PC-9 (cell line): ENCODE data around the gene GALNT14. TPM values are rescaled to one million over a fixed set of nuclear protein-coding genes. Genes with fewer than 3 reads are reported as not detected.

Experiments used
- BruUV-seq: library from RNA; stranded (reverse); fragments of 400-500 nt; replicated peaks from 2 replicates; lab custom pipeline; 2021; lab: Mats Ljungman, UMichigan
- CTCF ChIA-PET: fragments of 300-600 bp; sonication (Branson Sonifier 250); formaldehyde crosslinking; loops from one replicate; lab custom pipeline; 2022; ENCODE audit warnings: antibody characterized with exemption; lab: Charles Lee
- POLR2A ChIA-PET: fragments of 300-600 bp; sonication (Branson Sonifier 250); formaldehyde crosslinking; loops from one replicate; lab custom pipeline; 2022; ENCODE audit warnings: antibody characterized with exemption; ENCODE audit not compliant: unreplicated experiment; lab: Charles Lee
- DNase-seq, 2 experiments: peaks; one replicate each; pipeline versions ENCODE4 v3.0.0 to v3.0.0-alpha.2; 2015 to 2022; ENCODE audit warnings: mixed read lengths in 1 of 2
- H2AFZ ChIP-seq: fragments of 200-600 bp; sonication (generic); 2 replicates; pipeline ENCODE4 v1.8.1; 2017; ENCODE audit warnings: antibody characterized with exemption
- H3F3A ChIP-seq: fragments of 200-600 bp; sonication (generic); 2 replicates; pipeline ENCODE4 v1.8.1; 2017; ENCODE audit warnings: antibody characterized with exemption, mild to moderate bottlenecking, low read depth; ENCODE audit not compliant: insufficient read depth
- H3K27ac ChIP-seq: fragments of 200-600 bp; sonication (generic); 2 replicates; pipeline ENCODE4 v1.6.1; 2016; ENCODE audit warnings: mixed run types
- H3K27me3 ChIP-seq: fragments of 200-600 bp; sonication (generic); 2 replicates; pipeline ENCODE4 v1.6.1; 2016; ENCODE audit warnings: low read depth, mixed run types; ENCODE audit not compliant: insufficient read depth
- H3K36me3 ChIP-seq: fragments of 200-600 bp; sonication (generic); 2 replicates; pipeline ENCODE4 v1.6.1; 2016; ENCODE audit warnings: low read depth, mixed run types
- H3K4me1 ChIP-seq: fragments of 200-600 bp; sonication (generic); replicated peaks from 2 replicates; pipeline ENCODE4 v1.6.1; 2016; ENCODE audit warnings: mixed run types; ENCODE audit not compliant: insufficient read depth
- H3K4me2 ChIP-seq: fragments of 200-600 bp; sonication (generic); 2 replicates; pipeline ENCODE4 v1.6.1; 2017; ENCODE audit warnings: mixed run types
- H3K4me3 ChIP-seq: fragments of 200-600 bp; sonication (generic); 2 replicates; pipeline ENCODE4 v1.6.1; 2016; ENCODE audit warnings: mixed run types
- H3K79me2 ChIP-seq: fragments of 200-600 bp; sonication (generic); 2 replicates; pipeline ENCODE4 v1.6.1; 2017; ENCODE audit warnings: low read depth, mixed run types
- H3K9me2 ChIP-seq: fragments of 200-600 bp; sonication (generic); 2 replicates; pipeline ENCODE4 v1.8.1; 2017; ENCODE audit warnings: mild to moderate bottlenecking; ENCODE audit not compliant: insufficient read depth
- H3K9me3 ChIP-seq: fragments of 200-600 bp; sonication (generic); 2 replicates; pipeline ENCODE4 v1.8.1; 2016; ENCODE audit warnings: low read depth; ENCODE audit not compliant: insufficient read depth
- H4K20me1 ChIP-seq: fragments of 200-600 bp; sonication (generic); 2 replicates; pipeline ENCODE4 v1.8.1; 2017; ENCODE audit not compliant: insufficient read depth
- CTCF ChIP-seq: fragments of 200-600 bp; sonication (generic); conservative IDR thresholded peaks from 2 replicates; pipeline ENCODE4 v1.6.1; 2017; ENCODE audit warnings: mixed run types, antibody characterized with exemption, mild to moderate bottlenecking, moderate library complexity
- EZH2 ChIP-seq: fragments of 200-600 bp; sonication (generic); IDR thresholded peaks from 2 replicates; pipeline ENCODE4 v1.8.0; 2017; ENCODE audit warnings: antibody characterized with exemption, low read depth
- intact Hi-C: fragments of 100-400 bp; cut with micrococcal nuclease; formaldehyde crosslinking; loops from one replicate; pipeline ENCODE4 v1.10.0; 2022; ENCODE audit not compliant: unreplicated experiment
- total RNA-seq: library from RNA; stranded (reverse); gene quantifications from 2 replicates; pipeline ENCODE4 v1.2.3, GENCODE V29; 2021

Gene GALNT14
- total RNA-seq, 1 experiment from 2014 or later = 3.1 TPM

GRCh38 chr2:30992781-30993180 lies 145.5 kb downstream of the GALNT14 start:
- peaks cover 14% of the 10 kb centered on the region for H4K20me1 ChIP-seq
- no peaks in the 10 kb centered on the region for H3K9me3 ChIP-seq
- no peaks in the 10 kb centered on the region for H3K4me1 ChIP-seq
- H3K36me3 ChIP-seq = no peaks in the 10 kb centered on the region; the same call in 1 of the 2 replicates
- no peak overlapping the region for H2AFZ ChIP-seq
- no peak overlapping the region for H3K27ac ChIP-seq
- H3K4me2 ChIP-seq = no peak overlapping the region
- BruUV-seq = no TSS peak
- H3K4me3 ChIP-seq = no peak overlapping the region
- no peak for DNase-seq
- no peaks in the 10 kb centered on the region for H3K9me2 ChIP-seq
- no peaks in the 10 kb centered on the region; the same call in 1 of the 2 replicates for H3K79me2 ChIP-seq
- intact Hi-C loops = no loop called here
- POLR2A ChIA-PET = no interaction called here
- CTCF ChIA-PET = no interaction called here
- no peaks in the 10 kb centered on the region for H3K27me3 ChIP-seq
- TF ChIP-seq CTCF = no peak
- TF ChIP-seq EZH2 = no peak
- H3F3A ChIP-seq = no peaks in the 10 kb centered on the region

GRCh38 chr2:30990671-30991070 lies 147.6 kb downstream of the GALNT14 start:
- intact Hi-C loops = no loop called here
- POLR2A ChIA-PET = no interaction called here

GRCh38 chr2:30990176-30990575 lies 148.1 kb downstream of the GALNT14 start:
- no peak for TF ChIP-seq CTCF
- no peak for TF ChIP-seq EZH2
- intact Hi-C loops = no loop called here
- no peak for DNase-seq
- ChIA-PET POLR2A (no interaction called here), CTCF (no interaction called here)
- H3K4me3 ChIP-seq = no peak overlapping the region
- no peak overlapping the region for H2AFZ ChIP-seq
- no peaks in the 10 kb centered on the region for H3F3A ChIP-seq
- H4K20me1 ChIP-seq = peaks cover 11% of the 10 kb centered on the region
- H3K4me2 ChIP-seq = no peak overlapping the region
- no peaks in the 10 kb centered on the region for H3K9me3 ChIP-seq
- no peaks in the 10 kb centered on the region for H3K27me3 ChIP-seq
- no peak overlapping the region for H3K27ac ChIP-seq
- no peaks in the 10 kb centered on the region; the same call in 1 of the 2 replicates for H3K36me3 ChIP-seq
- H3K79me2 ChIP-seq = no peaks in the 10 kb centered on the region; the same call in 1 of the 2 replicates
- BruUV-seq = no TSS peak
- no peaks in the 10 kb centered on the region for H3K4me1 ChIP-seq
- H3K9me2 ChIP-seq = no peaks in the 10 kb centered on the region

More at GRCh38 chr2:30990671-30991070, 147.6 kb downstream of the GALNT14 start:
- Histone ChIP-seq H3K36me3 (no peaks in the 10 kb centered on the region; the same call in 1 of the 2 replicates), H3K79me2 (no peaks in the 10 kb centered on the region; the same call in 1 of the 2 replicates), H4K20me1 (peaks cover 14% of the 10 kb centered on the region), H2AFZ (no peak overlapping the region), H3K27ac (no peak overlapping the region), H3K4me3 (no peak overlapping the region), H3K9me2 (no peaks in the 10 kb centered on the region), H3K4me2 (no peak overlapping the region), H3F3A (no peaks in the 10 kb centered on the region), H3K27me3 (no peaks in the 10 kb centered on the region), H3K9me3 (no peaks in the 10 kb centered on the region), H3K4me1 (no peaks in the 10 kb centered on the region)
- CTCF ChIA-PET = no interaction called here
- no TSS peak for BruUV-seq
- TF ChIP-seq EZH2 (no peak), CTCF (no peak)
- DNase-seq = no peak
